Gastrocnemius medialis (tissue), 4 donors: ENCODE data around the gene IL2RG. TPM values are rescaled to one million over a fixed set of nuclear protein-coding genes. Genes with fewer than 3 reads are reported as not detected.

Source experiments
- ATAC-seq, 2 donors: fragments of 150-250 bp; one replicate each; pipeline ENCODE4 v1.9.1; 2016
- DNase-seq, 2 donors: peaks; one replicate each; pipeline ENCODE4 v3.0.0-alpha.2; 2019
- H3K27ac ChIP-seq, 4 donors: fragments of 200-600 bp; sonication (generic); 1 replicate in 1 of 4; 2 replicates in 3 of 4; pipeline ENCODE4 v1.5.1; 2016 to 2018; ENCODE audit warnings: mild to moderate bottlenecking in 2 of 4, moderate library complexity in 1 of 4
- H3K27me3 ChIP-seq, 3 donors: fragments of 200-600 bp; sonication (generic) in 2 of 3; 1 replicate in 1 of 3; 2 replicates in 2 of 3; pipeline versions ENCODE4 v1.5.1 to v1.6.0; 2016 to 2019; ENCODE audit warnings: mild to moderate bottlenecking in 1 of 3, moderate library complexity in 1 of 3
- H3K36me3 ChIP-seq, 2 donors: fragments of 200-600 bp; sonication (generic) in 1 of 2; one replicate each; pipeline ENCODE4 v1.5.1; 2017 to 2018
- H3K4me1 ChIP-seq, 2 donors: fragments of 200-600 bp; sonication (generic) in 1 of 2; one replicate each; pipeline ENCODE4 v1.5.1; 2016 to 2017; ENCODE audit warnings: mild to moderate bottlenecking in 2 of 2
- H3K4me3 ChIP-seq, 4 donors: fragments of 200-600 bp; sonication (generic) in 3 of 4; 1 replicate in 1 of 4; 2 replicates in 3 of 4; pipeline ENCODE4 v1.5.1; 2016 to 2019; ENCODE audit warnings: mild to moderate bottlenecking in 2 of 4
- H3K9me3 ChIP-seq, 3 donors: fragments of 200-600 bp; sonication (generic) in 2 of 3; 1 replicate in 1 of 3; 2 replicates in 2 of 3; pipeline ENCODE4 v1.5.1; 2016 to 2019
- POLR2A ChIP-seq, 2 donors: fragments of 450-650 bp; IDR thresholded peaks; one replicate each; pipeline ENCODE4 v1.6.1; 2017; ENCODE audit warnings: antibody characterized with exemption in 2 of 2, mild to moderate bottlenecking in 2 of 2, moderate library complexity in 2 of 2
- in situ Hi-C, 4 donors: fragments of 200-750 bp; cut with MboI; loops; one replicate each; pipeline versions ENCODE4 v1.15.0 to v1.8.0; 2017; ENCODE audit warnings: low sequenced_read_pairs in 4 of 4
- intact Hi-C: fragments of 100-400 bp; cut with DNase I; formaldehyde crosslinking; loops from one replicate; pipeline ENCODE4 v1.15.1; 2023; ENCODE audit warnings: low total_unique reads
- total RNA-seq, 4 donors: library from RNA; depleted of rRNA; stranded (reverse); fragments of >200 nt; gene quantifications; one replicate each; pipeline versions ENCODE4 v1.1.0 to v1.2.3, GENCODE V29; 2016
- TF ChIP-seq, protein P1 (sequence below), 5 experiments: fragments of 450-650 bp in 3 of 5; fragments of 200-600 bp in 2 of 5; sonication (generic) in 2 of 5; IDR thresholded peaks in 4 of 5; conservative IDR thresholded peaks in 1 of 5; 1 replicate in 4 of 5; 2 replicates in 1 of 5; pipeline ENCODE4 v1.5.1; 2016 to 2019; ENCODE audit warnings: antibody characterized with exemption in 5 of 5, mild to moderate bottlenecking in 3 of 5, moderate library complexity in 3 of 5

Gene IL2RG
- total RNA-seq, 4 donors from 2014 or later: 0.78 to 3.6 (median 1.3) TPM; not detected in 1

DNA sequence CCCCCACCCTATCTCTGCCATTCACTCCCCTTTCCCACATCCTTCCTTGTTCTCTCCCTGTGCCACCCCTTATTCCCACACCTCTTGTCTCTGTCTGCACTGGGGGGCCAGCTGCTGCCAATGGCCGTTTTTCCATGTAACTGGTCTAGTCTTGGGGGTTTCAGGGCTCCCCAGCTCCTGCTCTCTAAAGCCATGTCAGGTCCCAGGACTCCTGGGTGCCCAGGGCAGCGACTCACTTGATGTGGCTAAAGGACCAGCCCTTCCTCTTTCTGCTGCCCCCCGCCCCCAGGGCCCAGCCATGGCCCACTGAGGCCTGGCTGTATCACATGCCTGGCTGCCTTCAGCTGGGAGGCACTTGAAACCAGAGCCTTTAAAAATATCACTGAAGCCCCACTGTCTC, 43.3 kb upstream of the IL2RG start:
- H3K4me1 ChIP-seq: no peaks in the 10 kb centered on the region
- no peak for TF ChIP-seq POLR2A (IDR thresholded peaks at IDR 0.05)
- TF ChIP-seq, protein P1, sequence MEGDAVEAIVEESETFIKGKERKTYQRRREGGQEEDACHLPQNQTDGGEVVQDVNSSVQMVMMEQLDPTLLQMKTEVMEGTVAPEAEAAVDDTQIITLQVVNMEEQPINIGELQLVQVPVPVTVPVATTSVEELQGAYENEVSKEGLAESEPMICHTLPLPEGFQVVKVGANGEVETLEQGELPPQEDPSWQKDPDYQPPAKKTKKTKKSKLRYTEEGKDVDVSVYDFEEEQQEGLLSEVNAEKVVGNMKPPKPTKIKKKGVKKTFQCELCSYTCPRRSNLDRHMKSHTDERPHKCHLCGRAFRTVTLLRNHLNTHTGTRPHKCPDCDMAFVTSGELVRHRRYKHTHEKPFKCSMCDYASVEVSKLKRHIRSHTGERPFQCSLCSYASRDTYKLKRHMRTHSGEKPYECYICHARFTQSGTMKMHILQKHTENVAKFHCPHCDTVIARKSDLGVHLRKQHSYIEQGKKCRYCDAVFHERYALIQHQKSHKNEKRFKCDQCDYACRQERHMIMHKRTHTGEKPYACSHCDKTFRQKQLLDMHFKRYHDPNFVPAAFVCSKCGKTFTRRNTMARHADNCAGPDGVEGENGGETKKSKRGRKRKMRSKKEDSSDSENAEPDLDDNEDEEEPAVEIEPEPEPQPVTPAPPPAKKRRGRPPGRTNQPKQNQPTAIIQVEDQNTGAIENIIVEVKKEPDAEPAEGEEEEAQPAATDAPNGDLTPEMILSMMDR (IDR thresholded peaks at IDR 0.05 in 4 of 5, conservative IDR thresholded peaks at IDR 0.05 in 1 of 5): no peak
- no peaks in the 10 kb centered on the region for H3K9me3 ChIP-seq
- H3K4me3 ChIP-seq: no peak overlapping the region
- H3K27ac ChIP-seq: no peak overlapping the region
- ATAC-seq: no peak
- in situ Hi-C loops (loop anchor here in 1 of 4 donors (25.0 kb wide), 1 partner anchor 167 kb away; no protein-coding TSS in a partner anchor), intact Hi-C loops (no loop called here)
- H3K36me3 ChIP-seq: no peaks in the 10 kb centered on the region
- no peaks in the 10 kb centered on the region for H3K27me3 ChIP-seq
- DNase-seq: no peak

DNA sequence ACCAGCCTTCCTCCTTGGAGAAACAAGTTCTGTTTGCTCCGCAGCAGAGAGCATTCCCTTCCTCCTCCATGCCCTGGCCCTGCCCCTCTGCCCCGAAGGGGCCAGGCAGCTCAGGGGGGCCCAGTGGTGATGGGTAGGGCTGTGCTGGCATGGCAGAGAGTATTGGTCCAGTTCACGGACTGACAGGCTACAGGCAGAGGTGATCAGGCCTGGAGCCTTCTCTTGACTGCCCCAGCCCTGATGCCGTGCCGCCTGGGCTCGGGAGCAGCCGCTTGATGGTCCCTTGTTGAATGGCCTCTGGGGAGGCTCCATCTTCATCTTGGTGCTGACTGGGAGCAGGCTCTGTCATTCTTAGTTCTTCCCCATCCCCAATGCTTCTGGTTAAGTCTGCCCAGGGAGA, 42.8 kb upstream of the IL2RG start:
- no peak for TF ChIP-seq POLR2A (IDR thresholded peaks at IDR 0.05)
- TF ChIP-seq, protein P1 (IDR thresholded peaks at IDR 0.05 in 4 of 5, conservative IDR thresholded peaks at IDR 0.05 in 1 of 5): no peak
- in situ Hi-C loops (loop anchor here in 1 of 4 donors (25.0 kb wide), 1 partner anchor 167 kb away; no protein-coding TSS in a partner anchor), intact Hi-C loops (no loop called here)
- H3K4me3 ChIP-seq: no peak overlapping the region
- no peaks in the 10 kb centered on the region for H3K27me3 ChIP-seq
- H3K36me3 ChIP-seq: no peaks in the 10 kb centered on the region
- H3K9me3 ChIP-seq: no peaks in the 10 kb centered on the region
- no peaks in the 10 kb centered on the region for H3K4me1 ChIP-seq
- no peak for DNase-seq
- no peak overlapping the region for H3K27ac ChIP-seq
- no peak for ATAC-seq

DNA sequence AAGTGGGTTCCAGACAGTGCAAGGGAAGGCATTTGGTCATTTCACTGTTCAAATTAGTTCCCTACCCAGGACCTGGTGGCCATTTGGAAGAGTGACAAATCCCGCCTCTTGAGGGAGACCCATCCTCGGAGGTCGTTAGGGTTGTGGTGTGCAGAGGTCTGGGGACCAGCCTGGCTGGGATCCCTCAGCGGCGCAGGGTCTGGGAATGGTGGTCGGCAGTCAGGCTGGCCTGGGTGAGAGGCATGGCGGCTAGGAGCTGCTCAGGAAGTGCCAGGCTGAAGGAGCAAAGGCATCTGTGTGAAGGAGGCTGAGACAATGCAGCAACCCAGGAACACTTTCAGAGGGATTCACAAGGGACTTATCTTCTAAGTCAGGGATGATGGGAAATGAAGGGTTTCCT, 40.0 kb upstream of the IL2RG start:
- Histone ChIP-seq H3K9me3 (no peaks in the 10 kb centered on the region), H3K4me1 (peaks cover 0 to 3% of the 10 kb centered on the region in 2 donors), H3K4me3 (no peak overlapping the region), H3K36me3 (no peaks in the 10 kb centered on the region), H3K27me3 (no peaks in the 10 kb centered on the region), H3K27ac (no peak overlapping the region)
- DNase-seq (no peak), ATAC-seq (no peak)
- in situ Hi-C loops (loop anchor here in 1 of 4 donors (25.0 kb wide), 1 partner anchor 164 kb away; no protein-coding TSS in a partner anchor), intact Hi-C loops (no loop called here)
- TF ChIP-seq, protein P1 (IDR thresholded peaks at IDR 0.05 in 4 of 5, conservative IDR thresholded peaks at IDR 0.05 in 1 of 5): no peak
- TF ChIP-seq POLR2A (IDR thresholded peaks at IDR 0.05): no peak

DNA sequence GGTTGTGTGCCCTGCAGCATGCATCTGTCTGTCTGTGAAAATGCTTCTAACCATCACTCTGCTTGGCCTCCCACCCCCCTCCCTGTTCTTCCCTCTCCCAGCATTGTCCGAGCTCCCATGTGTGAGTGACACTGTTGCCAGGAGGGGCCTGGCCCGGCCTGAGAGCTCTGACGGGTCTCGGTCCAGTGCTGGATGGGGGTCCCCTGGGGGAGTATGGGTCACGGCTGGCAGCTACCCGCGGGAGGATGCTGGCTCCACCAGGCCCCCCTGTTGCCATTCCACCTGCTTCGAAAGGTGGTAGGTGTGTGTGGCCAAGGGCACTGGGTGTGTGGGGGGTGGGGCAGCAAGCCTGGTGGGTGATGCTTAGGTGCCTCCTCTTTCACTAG, 36.9 kb upstream of the IL2RG start:
- H3K36me3 ChIP-seq: no peaks in the 10 kb centered on the region
- H3K4me3 ChIP-seq: no peak overlapping the region
- intact Hi-C loops: no loop called here
- DNase-seq (no peak), ATAC-seq (no peak)
- TF ChIP-seq, protein P1 (IDR thresholded peaks at IDR 0.05 in 4 of 5, conservative IDR thresholded peaks at IDR 0.05 in 1 of 5): no peak
- TF ChIP-seq POLR2A (IDR thresholded peaks at IDR 0.05): no peak
- in situ Hi-C loops: no loop called here
- H3K27ac ChIP-seq: no peak overlapping the region
- peaks cover 0 to 3% of the 10 kb centered on the region in 2 donors for H3K4me1 ChIP-seq
- H3K27me3 ChIP-seq: no peaks in the 10 kb centered on the region
- H3K9me3 ChIP-seq: no peaks in the 10 kb centered on the region
